ENCODE measurements around the gene SORCS1.
"Not testable (repeated sequence)": the region's sequence is repeated elsewhere in the genome, so short reads cannot be mapped to it uniquely, and the experiment has no call there.

The SORCS1 gene

GRCh38 chr10:107037192-107038122 is 127.0 kb downstream of the SORCS1 start:
- no peak for DNase-seq

DNA sequence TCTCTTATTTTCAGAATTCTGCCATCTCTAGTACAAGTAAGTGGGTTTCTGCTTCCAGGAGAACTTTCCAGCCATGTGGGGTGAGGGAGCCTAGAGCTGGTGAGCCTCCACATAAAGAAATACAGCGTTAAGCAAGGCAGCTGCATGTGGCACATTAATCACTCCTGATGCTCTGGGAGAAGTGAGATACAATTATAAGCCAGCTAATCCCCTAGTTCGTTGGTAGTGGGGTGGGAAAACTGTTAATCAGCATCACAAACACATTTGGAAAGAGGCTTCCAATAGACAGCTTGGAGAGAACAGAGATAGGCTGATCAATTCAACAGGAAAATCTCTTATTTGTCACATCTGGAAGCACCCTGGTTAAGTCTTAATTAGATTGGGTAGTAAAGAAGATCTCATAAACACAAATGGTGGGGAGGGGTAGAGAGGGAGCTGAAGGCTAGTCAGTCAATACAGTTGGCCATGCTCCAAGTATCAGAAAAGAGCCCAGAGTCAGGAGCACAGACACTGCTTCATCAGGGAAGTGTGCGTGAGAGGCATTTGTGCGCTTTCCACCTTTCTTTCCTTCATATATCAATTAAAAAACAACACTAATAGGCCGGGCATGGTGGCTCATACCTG is 130.6 kb downstream of the SORCS1 start:
- no peak for DNase-seq

DNA sequence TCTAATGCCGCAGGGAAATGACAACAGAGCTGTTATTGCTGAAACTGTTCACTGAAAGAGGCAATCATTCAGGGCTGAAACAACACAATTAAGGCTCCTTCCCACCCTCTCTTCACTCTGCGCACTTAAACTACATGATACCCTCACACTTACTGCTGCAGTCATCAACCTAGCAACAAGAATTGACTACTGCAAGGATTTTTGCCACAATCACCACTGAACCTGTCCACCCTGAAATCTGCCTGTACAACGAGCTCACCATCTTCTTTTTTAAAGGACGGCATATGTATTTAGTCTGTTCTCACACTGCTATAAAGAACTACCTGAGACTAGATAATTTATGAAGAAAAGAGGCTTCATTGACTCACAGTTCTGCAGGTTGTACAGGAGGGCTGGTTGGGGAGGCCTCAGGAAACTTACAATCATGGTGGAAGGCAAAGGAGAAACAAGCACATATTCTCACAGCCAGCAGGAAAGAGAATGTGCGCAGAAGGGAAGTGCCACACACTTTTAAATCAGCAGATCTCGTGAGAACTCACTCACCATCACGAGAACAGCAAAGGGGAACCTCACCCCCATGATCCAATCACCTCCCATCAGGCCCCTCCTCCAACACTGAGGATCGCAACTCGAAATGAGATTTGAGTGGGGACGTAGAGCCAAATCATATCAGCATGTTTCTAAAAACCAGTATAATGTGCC is 131.7 kb downstream of the SORCS1 start:
- DNase-seq, result no peak

DNA sequence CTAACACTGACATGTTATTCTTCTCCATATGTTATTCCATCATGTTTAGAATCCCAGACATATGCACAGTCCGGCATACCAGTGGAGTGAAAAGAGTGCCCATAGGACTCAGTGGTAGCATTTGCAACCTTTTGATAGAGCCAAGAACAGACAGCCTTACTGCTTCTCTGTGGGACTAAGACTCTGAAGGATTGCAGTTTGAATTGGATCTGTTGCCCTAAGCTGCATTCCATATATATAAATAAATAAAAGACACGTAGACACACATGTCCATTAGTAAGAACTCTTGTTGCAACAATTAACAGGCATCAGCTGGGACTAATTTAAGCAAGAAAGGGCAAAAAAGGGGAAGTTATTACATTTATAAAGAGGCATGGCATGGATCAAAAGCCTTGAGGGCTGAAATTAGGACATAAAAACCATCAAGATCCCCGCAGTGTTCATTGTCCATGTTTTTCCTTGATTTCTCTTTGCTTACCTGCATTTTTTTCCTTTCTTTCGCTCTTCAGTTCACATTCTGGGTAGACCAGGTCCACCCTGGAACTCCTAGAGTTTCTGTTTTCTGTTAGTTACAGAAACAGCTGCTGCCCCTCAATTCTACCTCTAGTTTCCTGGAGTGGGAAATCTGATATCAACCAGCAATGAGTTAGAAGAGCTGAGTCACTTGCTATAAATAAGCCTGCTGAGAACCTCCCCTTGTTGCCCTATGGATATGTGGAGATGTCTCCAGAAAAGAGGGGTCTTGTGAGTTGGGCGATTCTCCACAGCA is 132.4 kb downstream of the SORCS1 start:
- no peak for DNase-seq

GRCh38 chr10:107028236-107028635 is 136.3 kb downstream of the SORCS1 start:
- DNase-seq, result no peak

- DNase-seq, result no peak
Observed at GRCh38 chr10:107025676-107026075, 138.8 kb downstream of the SORCS1 start.

DNA sequence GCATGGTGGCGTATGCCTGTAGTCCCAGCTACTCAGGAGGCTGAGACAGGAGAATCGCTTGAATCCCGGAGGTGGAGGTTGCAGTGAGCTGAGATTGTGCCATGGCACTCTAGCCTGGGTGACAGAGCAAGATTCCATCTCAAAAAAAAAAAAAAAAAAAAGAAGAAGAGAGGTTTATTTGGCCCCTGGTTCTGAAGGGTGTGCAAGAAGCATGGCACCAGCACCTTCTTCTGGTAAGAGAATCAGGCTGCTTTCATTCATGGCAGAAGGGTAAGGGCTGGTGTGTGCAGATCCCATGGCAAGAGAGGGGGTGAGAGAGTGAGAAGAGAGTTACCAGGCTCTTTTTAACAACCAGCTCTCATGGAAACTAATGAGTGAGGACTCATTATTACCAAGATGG is 140.5 kb downstream of the SORCS1 start:
- DNase-seq, result not testable (repeated sequence)

- DNase-seq, result no peak
Observed at GRCh38 chr10:107022600-107023354, 141.7 kb downstream of the SORCS1 start.

GRCh38 chr10:107019154-107019553 is 145.4 kb downstream of the SORCS1 start:
- no peak for DNase-seq

- no peak for DNase-seq
Observed at GRCh38 chr10:107013258-107014006, 151.1 kb downstream of the SORCS1 start.

DNA sequence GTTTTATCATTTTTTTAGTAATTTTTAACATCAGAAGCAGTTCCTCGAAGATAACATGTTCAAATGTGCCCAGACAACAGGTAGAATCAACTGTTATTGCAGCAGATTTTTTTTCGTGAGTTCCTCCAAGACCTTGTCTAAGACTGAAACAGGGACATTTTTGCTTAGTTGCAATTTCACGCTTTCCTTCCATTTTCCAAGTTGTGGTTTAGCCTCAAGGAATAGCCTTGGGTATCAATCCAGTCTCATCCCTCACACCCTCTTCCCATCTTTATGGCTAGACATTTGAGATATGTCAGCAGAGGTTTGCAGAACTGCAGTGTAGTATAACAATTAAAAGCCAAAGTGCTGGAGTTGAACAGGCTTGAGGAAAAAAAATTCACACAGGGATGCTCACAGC is 152.5 kb downstream of the SORCS1 start:
- DNase-seq, result no peak

DNA sequence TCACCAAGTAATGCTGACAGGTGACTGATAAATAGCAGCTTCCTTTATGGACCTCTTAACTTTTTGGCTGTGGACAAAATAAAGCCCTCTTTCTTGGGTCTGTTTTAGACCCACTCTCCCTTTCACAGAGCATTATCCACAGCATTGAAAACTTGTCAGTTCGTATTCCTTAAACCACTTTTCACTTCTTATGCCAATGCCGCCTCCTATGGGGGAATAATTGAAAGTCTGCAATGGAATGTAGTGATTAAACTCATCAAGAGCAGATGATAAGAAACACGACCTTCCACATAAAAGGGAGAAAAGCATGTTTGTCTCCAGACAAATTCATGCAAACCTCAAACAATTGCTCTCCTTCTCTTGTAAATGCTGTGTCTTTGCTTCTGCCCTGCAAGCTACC is 153.4 kb downstream of the SORCS1 start:
- no peak for DNase-seq

GRCh38 chr10:107010531-107010930 is 154.0 kb downstream of the SORCS1 start:
- no peak for DNase-seq

DNA sequence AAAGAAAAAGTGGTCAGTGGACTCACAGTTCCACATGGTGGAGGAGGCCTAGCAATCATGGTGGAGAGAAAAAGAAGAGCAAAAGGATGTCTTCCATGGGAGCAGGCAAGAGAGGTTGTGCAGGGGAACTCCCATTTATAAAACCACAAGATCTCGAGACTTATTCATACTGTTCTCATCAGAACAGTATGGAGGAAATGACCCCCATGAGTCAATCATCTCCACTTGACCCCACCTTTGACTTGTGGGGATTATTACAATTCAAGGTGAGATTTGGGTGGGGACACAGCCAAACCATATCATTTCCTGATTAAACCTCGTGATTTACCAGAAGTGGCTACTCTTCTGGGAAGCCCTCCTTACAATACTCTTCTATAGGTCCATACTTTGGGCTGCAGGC is 160.1 kb downstream of the SORCS1 start:
- DNase-seq, result no peak

- no peak for DNase-seq
Observed at GRCh38 chr10:107002068-107002467, 162.4 kb downstream of the SORCS1 start.

DNA sequence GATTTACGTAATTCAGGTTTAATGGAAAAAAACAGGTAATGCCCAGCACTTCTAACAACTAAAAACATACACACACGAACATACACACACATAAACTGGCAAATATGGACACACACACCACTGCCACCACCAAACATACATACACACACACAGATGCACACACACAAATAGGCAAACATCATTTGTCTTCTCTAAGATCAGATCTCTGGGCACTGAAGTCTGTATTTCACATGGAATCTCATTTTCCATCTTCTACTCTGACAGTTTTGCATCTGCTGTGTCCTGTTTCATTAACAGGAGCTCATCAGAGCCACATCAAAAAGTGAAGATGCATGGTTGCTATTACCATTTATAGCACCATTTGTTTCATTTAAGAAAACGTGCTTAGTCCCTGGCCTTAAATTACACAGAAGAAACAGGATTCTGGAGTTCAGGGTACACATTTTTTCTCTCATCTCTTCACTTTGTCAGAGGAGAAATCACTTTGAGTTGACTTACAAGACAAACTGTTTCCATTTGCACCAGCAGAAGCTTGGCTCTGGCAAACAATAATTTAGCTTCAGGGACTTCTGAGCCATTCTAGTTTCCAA is 165.3 kb downstream of the SORCS1 start:
- no peak for DNase-seq

DNA sequence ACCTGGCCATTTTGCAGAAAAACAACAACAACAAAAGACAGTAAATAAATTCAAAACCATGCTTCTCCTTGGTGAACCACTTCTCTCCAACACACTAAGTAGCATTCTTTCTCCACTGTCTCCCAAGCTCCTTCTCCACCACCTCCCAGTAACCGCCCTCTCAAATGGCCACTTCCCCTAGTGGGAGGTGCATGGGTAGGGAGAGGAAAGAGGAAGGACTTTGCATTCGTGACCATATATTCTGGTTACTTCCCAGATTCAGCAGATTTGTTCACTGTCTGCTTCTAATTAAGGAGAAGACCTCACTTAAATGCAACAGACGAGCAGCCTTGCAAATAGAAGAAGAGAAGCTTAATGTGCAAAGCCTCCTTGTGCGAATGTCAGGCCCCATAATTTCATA is 166.8 kb downstream of the SORCS1 start:
- no peak for DNase-seq

DNA sequence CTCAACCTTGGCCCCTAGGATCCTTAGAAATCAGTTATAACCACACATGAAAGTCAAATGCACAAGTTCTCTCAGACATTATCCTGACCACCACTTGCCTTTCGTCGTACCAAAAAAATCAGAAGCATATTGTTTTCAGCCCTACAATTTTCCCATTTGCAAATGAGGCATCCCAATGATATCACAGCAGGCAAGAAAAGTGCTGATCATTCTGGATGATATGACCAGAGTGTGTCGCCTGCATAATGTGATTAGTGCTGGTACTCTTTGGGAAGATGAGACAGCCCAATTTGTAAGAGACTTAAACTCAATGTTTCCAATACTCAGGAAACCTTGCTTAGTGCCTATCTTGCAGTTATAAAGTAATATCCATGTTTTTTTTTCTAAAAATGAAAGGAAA is 168.0 kb downstream of the SORCS1 start:
- DNase-seq, result no peak

GRCh38 chr10:106992055-106992454 is 172.5 kb downstream of the SORCS1 start:
- no peak for DNase-seq

- DNase-seq, result no peak
Observed at GRCh38 chr10:106991091-106991490, 173.4 kb downstream of the SORCS1 start.

DNA sequence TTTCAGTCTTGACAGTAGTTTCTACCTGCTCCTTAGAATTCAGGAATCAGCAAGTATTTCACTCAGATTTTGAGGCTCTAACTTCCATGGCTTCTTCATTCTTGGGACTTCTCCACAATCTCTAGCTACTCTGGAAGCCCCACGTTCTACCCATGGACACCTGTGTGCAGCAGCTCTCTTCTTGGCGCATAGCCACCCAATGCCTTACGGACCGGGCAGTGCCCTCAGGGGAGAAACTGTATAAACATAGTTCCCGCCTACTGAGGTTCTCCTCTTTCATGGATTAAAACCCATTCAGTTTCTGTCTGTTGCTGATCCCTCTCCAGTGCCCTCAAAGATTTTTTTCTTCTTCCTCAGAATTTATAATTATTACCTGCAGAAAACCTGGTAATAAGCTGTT is 177.1 kb downstream of the SORCS1 start:
- no peak for DNase-seq

All from activated CD4-positive, alpha-beta T cell treated with anti-CD3 and anti-CD28 coated beads, Interleukin-2, amount 50 U/mL, for 48 hours (primary cell).